HepG2 (cell line): ENCODE results near the gene COL18A1. TPM values are rescaled to one million over a fixed set of nuclear protein-coding genes. Genes with fewer than 3 reads are reported as not detected.
A peak's percentile ranks its signal among the peaks of the same experiment; 100 is the strongest.

Experiments
- HNF4G ChIP-seq, 2 experiments: sonication (generic) in 1 of 2; formaldehyde crosslinking in 1 of 2; IDR thresholded peaks; 2 replicates each; pipeline versions ENCODE4 v1.4.0 to v1.6.1; 2011 to 2020; ENCODE audit warnings: borderline replicate concordance in 2 of 2, low read depth in 2 of 2, mild to moderate bottlenecking in 2 of 2, low read length in 1 of 2, missing genetic modification reagents in 1 of 2, moderate library complexity in 1 of 2
- HOXA3 ChIP-seq: sonication (generic); formaldehyde crosslinking; IDR thresholded peaks from 2 replicates; pipeline ENCODE4 v1.5.0; 2020; ENCODE audit warnings: missing genetic modification reagents
- SETDB1 ChIP-seq: sonication (generic); formaldehyde crosslinking; IDR thresholded peaks from 2 replicates; pipeline ENCODE4 v1.5.1; 2020; ENCODE audit warnings: missing genetic modification reagents, mild to moderate bottlenecking, borderline replicate concordance
- SRSF4 ChIP-seq: fragments of 200-400 bp; formaldehyde crosslinking; IDR thresholded peaks from one replicate; pipeline ENCODE4 v1.6.1; 2018; ENCODE audit warnings: mild to moderate bottlenecking, low read depth, low read length, moderate library complexity; ENCODE audit not compliant: poor library complexity, severe bottlenecking
- THAP8 ChIP-seq: sonication (generic); formaldehyde crosslinking; IDR thresholded peaks from 2 replicates; pipeline ENCODE4 v1.5.1; 2020; ENCODE audit warnings: missing genetic modification reagents, mild to moderate bottlenecking, borderline replicate concordance
- ZFP36L2 ChIP-seq: sonication (generic); formaldehyde crosslinking; IDR thresholded peaks from 2 replicates; pipeline ENCODE4 v1.4.0; 2020; ENCODE audit warnings: missing genetic modification reagents
- ZNF318 ChIP-seq: sonication (generic); formaldehyde crosslinking; IDR thresholded peaks from 2 replicates; pipeline ENCODE4 v1.4.0; 2020; ENCODE audit warnings: mild to moderate bottlenecking, missing genetic modification reagents
- ZNF331 ChIP-seq: sonication (generic); formaldehyde crosslinking; IDR thresholded peaks from 2 replicates; pipeline ENCODE4 v1.4.0; 2020; ENCODE audit warnings: missing genetic modification reagents
- ZNF382 ChIP-seq: sonication (generic); formaldehyde crosslinking; IDR thresholded peaks from 2 replicates; pipeline ENCODE4 v1.5.0; 2020; ENCODE audit warnings: missing genetic modification reagents, mild to moderate bottlenecking, borderline replicate concordance
- ZNF574 ChIP-seq: sonication (generic); formaldehyde crosslinking; IDR thresholded peaks from 2 replicates; pipeline ENCODE4 v1.4.0; 2020; ENCODE audit warnings: missing genetic modification reagents
- ZNF670 ChIP-seq: sonication (generic); formaldehyde crosslinking; IDR thresholded peaks from 2 replicates; pipeline ENCODE4 v1.8.0; 2022; ENCODE audit warnings: mild to moderate bottlenecking, missing genetic modification reagents, borderline replicate concordance
- polyA plus RNA-seq, 8 experiments: library from polyadenylated mRNA; depleted of rRNA in 3 of 8; stranded (reverse) in 7 of 8; unstranded in 1 of 8; fragments of >200 nt; fragmentation: Illumina TruSeq in 4 of 8; extraction: Trizol in 4 of 8; gene quantifications; 2 replicates each; pipeline versions ENCODE4 v1.2.1 to v1.2.3, GENCODE V29; 2011 to 2016; ENCODE audit warnings: low read depth in 4 of 8, missing spikeins in 1 of 8, mixed read lengths in 1 of 8; ENCODE audit not compliant: insufficient read depth in 1 of 8
- total RNA-seq, 5 experiments: library from RNA; depleted of rRNA; stranded (reverse); fragments of >200 nt; fragmentation: Illumina TruSeq; extraction: Trizol; gene quantifications; 2 replicates each; pipeline ENCODE4 v1.2.3, GENCODE V29; 2016; ENCODE audit warnings: low read depth in 1 of 5
- TF ChIP-seq, protein P1 (sequence below): sonication (generic); formaldehyde crosslinking; IDR thresholded peaks from 2 replicates; pipeline ENCODE4 v1.4.0; 2020; ENCODE audit warnings: missing genetic modification reagents, borderline replicate concordance

The COL18A1 gene
- total and polyA plus RNA-seq, 2 of the 13 experiments (the other 11 are each of a cell fraction or from before 2014, with no cell fraction given): 79.0 to 102 TPM

DNA sequence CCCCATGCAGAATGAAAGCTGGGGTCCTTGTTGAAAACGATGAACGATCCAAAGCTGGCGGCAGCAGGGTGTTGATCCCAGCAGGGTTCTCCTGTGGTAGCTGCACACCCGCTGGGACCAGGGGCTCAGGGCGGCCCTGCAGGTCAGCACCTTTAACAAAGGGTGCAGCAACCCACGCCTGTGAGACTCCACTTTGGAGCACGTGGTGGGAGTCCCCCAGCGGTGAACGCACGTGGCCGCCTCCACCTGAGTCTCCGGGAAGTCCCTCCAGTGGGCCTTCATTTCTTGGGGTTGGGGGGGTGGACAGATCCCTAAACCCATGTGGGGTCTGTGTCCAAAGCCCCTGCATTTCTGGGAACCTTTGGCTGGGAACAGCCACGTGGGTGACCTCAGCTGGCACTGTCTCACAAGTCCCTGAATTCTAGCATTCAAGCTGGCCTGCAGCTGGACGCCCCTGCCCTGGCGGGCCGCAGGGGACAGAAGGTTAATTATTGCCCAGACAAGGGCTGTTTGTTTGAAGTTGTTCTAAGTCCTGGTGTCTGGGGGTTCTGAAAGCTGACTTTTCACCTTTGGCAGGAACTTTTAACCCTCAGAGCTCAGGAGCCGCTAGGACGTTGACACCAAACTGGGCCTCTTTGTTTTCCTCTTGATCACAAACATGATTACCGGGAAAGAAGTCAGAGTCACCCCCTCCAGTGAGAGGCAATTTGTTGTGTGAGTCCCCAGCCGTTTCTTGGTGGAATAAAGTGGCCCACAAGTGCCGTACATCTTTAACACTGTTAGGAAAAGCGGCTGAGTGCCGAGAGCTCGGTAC lies 64.5 kb downstream of the COL18A1 start (continued):
- TF ChIP-seq THAP8 (CRISPR knock-in tag): no peak
- TF ChIP-seq ZNF318 (CRISPR knock-in tag): peak; percentile 38; the same call in 1 of the 2 replicates
- TF ChIP-seq, protein P1, sequence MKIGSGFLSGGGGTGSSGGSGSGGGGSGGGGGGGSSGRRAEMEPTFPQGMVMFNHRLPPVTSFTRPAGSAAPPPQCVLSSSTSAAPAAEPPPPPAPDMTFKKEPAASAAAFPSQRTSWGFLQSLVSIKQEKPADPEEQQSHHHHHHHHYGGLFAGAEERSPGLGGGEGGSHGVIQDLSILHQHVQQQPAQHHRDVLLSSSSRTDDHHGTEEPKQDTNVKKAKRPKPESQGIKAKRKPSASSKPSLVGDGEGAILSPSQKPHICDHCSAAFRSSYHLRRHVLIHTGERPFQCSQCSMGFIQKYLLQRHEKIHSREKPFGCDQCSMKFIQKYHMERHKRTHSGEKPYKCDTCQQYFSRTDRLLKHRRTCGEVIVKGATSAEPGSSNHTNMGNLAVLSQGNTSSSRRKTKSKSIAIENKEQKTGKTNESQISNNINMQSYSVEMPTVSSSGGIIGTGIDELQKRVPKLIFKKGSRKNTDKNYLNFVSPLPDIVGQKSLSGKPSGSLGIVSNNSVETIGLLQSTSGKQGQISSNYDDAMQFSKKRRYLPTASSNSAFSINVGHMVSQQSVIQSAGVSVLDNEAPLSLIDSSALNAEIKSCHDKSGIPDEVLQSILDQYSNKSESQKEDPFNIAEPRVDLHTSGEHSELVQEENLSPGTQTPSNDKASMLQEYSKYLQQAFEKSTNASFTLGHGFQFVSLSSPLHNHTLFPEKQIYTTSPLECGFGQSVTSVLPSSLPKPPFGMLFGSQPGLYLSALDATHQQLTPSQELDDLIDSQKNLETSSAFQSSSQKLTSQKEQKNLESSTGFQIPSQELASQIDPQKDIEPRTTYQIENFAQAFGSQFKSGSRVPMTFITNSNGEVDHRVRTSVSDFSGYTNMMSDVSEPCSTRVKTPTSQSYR (CRISPR knock-in tag): peak; percentile 66; the same call in 1 of the 2 replicates
- no peak for TF ChIP-seq SRSF4
- peak; percentile 72 for TF ChIP-seq ZNF574
- TF ChIP-seq HNF4G (IDR thresholded peaks at IDR 0.05; ENCODE audit: borderline replicate concordance, low read depth, low read length): peak; percentile 97
- peak; percentile 91; the same call in 1 of the 2 replicates for TF ChIP-seq HNF4G (CRISPR knock-in tag; IDR thresholded peaks at IDR 0.05; ENCODE audit: borderline replicate concordance, low read depth)
- peak; percentile 89 for TF ChIP-seq HOXA3 (CRISPR knock-in tag)
- TF ChIP-seq ZNF382: no peak
- no peak for TF ChIP-seq SETDB1 (CRISPR knock-in tag)
- peak; percentile 51; the same call in 1 of the 2 replicates for TF ChIP-seq ZNF331 (CRISPR knock-in tag)
- no peak for TF ChIP-seq ZFP36L2
- peak; percentile 91; the same call in 1 of the 2 replicates for TF ChIP-seq ZNF670 (CRISPR knock-in tag)
